Muscle layer of duodenum (tissue), 2 donors: ENCODE results near the gene NPTX2.

Experiments used
- H3K27ac ChIP-seq: one replicate; pipeline ENCODE4 v1.7.0; 2013; ENCODE audit warnings: mild to moderate bottlenecking, low read length
- H3K27me3 ChIP-seq: one replicate; pipeline ENCODE4 v1.7.0; 2013; ENCODE audit warnings: low read depth, mild to moderate bottlenecking, control low read depth, low read length
- H3K36me3 ChIP-seq, 2 donors: one replicate each; pipeline ENCODE4 v1.7.0; 2013; ENCODE audit warnings: low read length in 2 of 2, control low read depth in 1 of 2, mild to moderate bottlenecking in 1 of 2; ENCODE audit not compliant: insufficient read depth in 2 of 2, control insufficient read depth in 1 of 2
- H3K4me1 ChIP-seq, 2 donors: one replicate each; pipeline ENCODE4 v1.7.0; 2013; ENCODE audit warnings: low read length in 2 of 2, mild to moderate bottlenecking in 2 of 2, control low read depth in 1 of 2, moderate library complexity in 1 of 2; ENCODE audit not compliant: insufficient read depth in 2 of 2, control insufficient read depth in 1 of 2
- H3K4me3 ChIP-seq, 2 donors: one replicate each; pipeline ENCODE4 v1.7.0; 2013; ENCODE audit warnings: low read length in 2 of 2, low read depth in 1 of 2, mild to moderate bottlenecking in 1 of 2
- H3K9me3 ChIP-seq, 2 donors: one replicate each; pipeline ENCODE4 v1.7.0; 2013; ENCODE audit warnings: low read length in 2 of 2, control low read depth in 1 of 2, mild to moderate bottlenecking in 1 of 2; ENCODE audit not compliant: control insufficient read depth in 1 of 2
- donor health status: healthy.

Gene NPTX2

DNA sequence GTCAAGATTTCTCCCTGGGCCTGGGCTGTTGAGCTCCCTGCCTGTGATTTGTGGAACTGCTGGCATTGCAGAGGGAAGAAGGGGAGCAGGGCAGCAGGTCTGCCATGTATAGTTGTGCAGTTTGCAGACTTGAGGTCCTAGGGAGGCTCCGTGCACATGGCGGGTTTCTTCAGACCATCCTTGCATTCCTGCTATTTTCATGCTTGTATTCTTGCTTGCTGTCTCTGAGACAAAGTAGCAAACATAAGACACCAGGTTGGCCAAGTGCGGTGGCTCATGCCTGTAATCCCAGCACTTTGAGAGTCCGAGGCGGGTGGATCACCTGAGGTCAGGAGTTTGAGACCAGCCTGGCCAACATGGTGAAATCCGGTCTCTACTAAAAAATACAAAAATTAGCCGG lies 61.1 kb downstream of the NPTX2 start:
- Histone ChIP-seq H3K27ac (no peak overlapping the region), H3K9me3 (peaks cover 0 to 6% of the 10 kb centered on the region in 2 donors), H3K36me3 (no peaks in the 10 kb centered on the region), H3K4me3 (no peak overlapping the region), H3K4me1 (no peaks in the 10 kb centered on the region), H3K27me3 (no peaks in the 10 kb centered on the region)
